GM12891 (cell line): ENCODE results near the gene C5orf46. TPM values are rescaled to one million over a fixed set of nuclear protein-coding genes. Genes with fewer than 3 reads are reported as not detected.
"Not testable (repeated sequence)": the region's sequence is repeated elsewhere in the genome, so short reads cannot be mapped to it uniquely, and the experiment has no call there.

ENCODE experiments used
- DNase-seq: peaks from one replicate; pipeline ENCODE4 v3.0.0; 2011; ENCODE audit warnings: low spot score; ENCODE audit not compliant: insufficient read length
- FAIRE-seq: peaks from 2 replicates; lab custom pipeline; 2011; peaks lifted over from hg19 to GRCh38; lab: Jason Lieb, UNC
- PAX5 ChIP-seq: IDR thresholded peaks from 2 replicates; pipeline ENCODE4 v1.6.1; 2011; ENCODE audit warnings: low read length, moderate library complexity, mild to moderate bottlenecking; ENCODE audit not compliant: insufficient read depth, severe bottlenecking
- POLR2A ChIP-seq: IDR thresholded peaks from 2 replicates; pipeline ENCODE4 v1.6.1; 2011; ENCODE audit warnings: low read depth, low read length, control low read depth
- POLR2AphosphoS5 ChIP-seq: IDR thresholded peaks from 2 replicates; pipeline ENCODE4 v1.6.1; 2011; ENCODE audit warnings: low read depth, low read length, control low read depth
- POU2F2 ChIP-seq: IDR thresholded peaks from 2 replicates; pipeline ENCODE4 v1.6.1; 2011; ENCODE audit warnings: low read depth, mild to moderate bottlenecking, control low read depth, low read length, moderate library complexity
- SPI1 ChIP-seq: IDR thresholded peaks from 2 replicates; pipeline ENCODE4 v1.6.1; 2011; ENCODE audit warnings: low read depth, low read length, control low read depth
- TAF1 ChIP-seq: IDR thresholded peaks from 2 replicates; pipeline ENCODE4 v1.6.1; 2011; ENCODE audit warnings: low read depth, low read length, control low read depth
- polyA plus RNA-seq: library from polyadenylated mRNA; unstranded; fragments of >200 nt; gene quantifications from one replicate; pipeline ENCODE4 v1.2.1, GENCODE V29; 2012; ENCODE audit warnings: low read depth, missing spikeins, inconsistent platforms; ENCODE audit not compliant: missing spikeins

C5orf46 gene
- polyA plus RNA-seq: not detected

DNA sequence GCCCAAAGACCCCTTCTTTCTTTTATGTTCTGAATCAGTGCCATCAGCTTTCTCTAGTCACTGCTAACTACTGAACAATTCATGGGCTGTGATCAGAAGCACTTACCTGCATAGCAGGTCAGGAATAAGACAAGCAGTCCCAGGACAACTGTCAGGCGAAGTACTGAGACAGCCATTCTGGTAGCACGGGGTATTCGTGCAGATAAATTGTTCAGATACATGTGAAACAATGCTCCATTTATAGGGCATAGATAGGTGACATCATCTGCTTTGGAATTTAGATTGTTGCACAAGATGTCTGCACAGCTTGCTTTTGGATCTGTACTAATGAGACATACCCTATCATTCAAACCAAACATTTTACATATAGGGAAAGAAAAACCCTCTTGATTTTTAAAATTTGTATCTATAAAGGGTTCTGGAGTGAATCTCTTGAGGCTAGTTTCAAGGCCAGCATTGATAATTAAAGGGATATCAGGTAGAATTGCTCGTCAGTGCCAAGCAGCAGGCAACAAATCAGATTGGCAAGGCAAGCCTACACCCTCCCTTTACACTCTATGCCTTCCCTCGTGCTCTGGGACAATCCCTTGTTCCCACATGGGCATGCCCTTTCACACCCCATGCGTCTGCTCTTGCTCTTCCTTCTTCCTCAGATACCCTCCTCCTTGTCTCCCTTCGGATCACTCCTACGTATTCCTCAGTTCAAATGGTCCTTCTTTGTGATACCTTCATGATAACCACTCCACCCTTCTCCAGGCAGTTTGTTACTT, at the start of gene C5orf46:
C5orf46 (minus strand) TSS at position 213 of the 770 bp plus-strand sequence; CDS start at position 176, 37 bp downstream.
- DNase-seq: no peak
- FAIRE-seq: no peak
- TF ChIP-seq POLR2AphosphoS5 (no peak), POU2F2 (no peak), TAF1 (no peak)

DNA sequence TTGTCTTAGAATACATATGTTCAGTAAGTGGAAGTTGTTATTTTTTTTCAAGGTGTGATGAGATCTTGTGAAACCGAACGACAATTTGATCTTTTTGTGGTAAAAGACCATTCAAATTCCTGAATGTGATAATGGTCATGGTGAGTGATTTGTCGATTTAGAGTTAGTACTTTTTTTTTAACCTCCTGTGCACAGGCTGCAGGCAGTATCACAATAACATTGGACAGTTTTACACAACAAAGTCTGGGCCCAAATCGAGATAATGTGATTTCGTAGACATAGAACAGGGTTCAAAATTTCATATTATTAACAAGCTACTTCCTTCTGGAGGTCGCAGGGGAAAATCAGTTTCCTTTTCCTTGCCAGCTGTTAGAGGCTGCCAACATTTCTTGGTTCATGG, 48.6 kb upstream of the C5orf46 start:
- no peak for TF ChIP-seq PAX5
- TF ChIP-seq TAF1: no peak
- TF ChIP-seq POLR2AphosphoS5: no peak
- no peak for TF ChIP-seq POU2F2
- TF ChIP-seq SPI1: no peak
- no peak for TF ChIP-seq POLR2A
- FAIRE-seq (no peak), DNase-seq (no peak)

- FAIRE-seq (no peak), DNase-seq (no peak)
- TF ChIP-seq POLR2A (no peak), TAF1 (no peak), PAX5 (no peak), POU2F2 (no peak), SPI1 (no peak), POLR2AphosphoS5 (no peak)
Measured at GRCh38 chr5:147949711-147950573, 43.6 kb upstream of the C5orf46 start.

GRCh38 chr5:147946658-147947274, 40.4 kb upstream of the C5orf46 start:
- DNase-seq, FAIRE-seq: not testable (repeated sequence)

GRCh38 chr5:147939431-147940114, 33.2 kb upstream of the C5orf46 start:
- TF ChIP-seq POU2F2 (no peak), POLR2AphosphoS5 (no peak), TAF1 (no peak), SPI1 (no peak), PAX5 (no peak), POLR2A (no peak)
- DNase-seq (no peak), FAIRE-seq (no peak)

DNA sequence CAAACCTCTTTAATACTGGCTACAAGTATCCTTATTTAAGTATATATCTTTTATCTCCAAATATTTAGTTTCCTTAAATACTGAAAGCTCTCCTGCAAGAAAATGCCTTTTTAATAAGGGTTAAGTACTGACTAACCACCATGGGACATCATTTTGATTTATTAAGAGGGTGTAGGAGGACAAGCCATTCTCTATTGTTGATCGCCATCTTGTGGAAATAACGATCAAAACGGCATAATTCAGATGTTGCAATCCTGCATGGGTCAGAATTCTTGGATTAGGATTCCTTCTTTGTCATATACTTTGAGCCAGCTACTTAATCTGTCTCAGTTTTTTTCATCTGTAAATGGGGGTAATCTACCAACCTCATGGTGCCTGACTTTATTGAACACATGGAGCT, 28.7 kb upstream of the C5orf46 start:
- no peak for FAIRE-seq
- DNase-seq: no peak

DNA sequence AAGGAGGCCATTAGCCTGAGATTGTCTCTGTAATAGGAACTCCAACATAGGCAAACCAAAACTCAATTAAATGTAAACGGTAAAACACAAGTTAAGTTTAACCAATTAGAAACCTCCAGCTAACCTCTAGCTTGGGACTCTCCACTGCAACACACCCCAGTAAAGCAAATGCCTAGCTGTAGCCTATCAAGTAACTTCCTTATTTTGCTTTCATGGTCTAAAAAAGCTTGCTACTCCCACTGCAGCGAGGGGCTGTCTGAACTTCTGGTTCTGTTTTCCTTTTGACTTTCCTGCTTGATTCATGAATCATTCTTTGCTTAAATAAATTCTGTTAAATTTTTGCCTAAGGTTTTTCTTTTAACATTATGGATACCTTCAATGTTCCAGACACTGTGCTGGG, 24.4 kb upstream of the C5orf46 start:
- FAIRE-seq (no peak), DNase-seq (no peak)
- TF ChIP-seq POLR2A (no peak), POU2F2 (no peak), PAX5 (no peak), SPI1 (no peak), TAF1 (no peak)

More for the DNA sequence above, 28.7 kb upstream of the C5orf46 start:
- TF ChIP-seq POLR2AphosphoS5 (no peak), POLR2A (no peak), PAX5 (no peak), TAF1 (no peak)

GRCh38 chr5:147927901-147928300, 21.6 kb upstream of the C5orf46 start:
- TF ChIP-seq POU2F2 (no peak), POLR2AphosphoS5 (no peak), PAX5 (no peak)
- FAIRE-seq: no peak

GRCh38 chr5:147925020-147925419, 18.7 kb upstream of the C5orf46 start:
- no peak for TF ChIP-seq POLR2AphosphoS5
- TF ChIP-seq POLR2A: no peak
- no peak for TF ChIP-seq SPI1
- no peak for TF ChIP-seq POU2F2
- TF ChIP-seq TAF1: no peak
- no peak for TF ChIP-seq PAX5
- no peak for DNase-seq
- FAIRE-seq: no peak

More at GRCh38 chr5:147927901-147928300, 21.6 kb upstream of the C5orf46 start:
- no peak for DNase-seq
